Measurements from ENCODE around the gene F13A1. TPM values are rescaled to one million over a fixed set of nuclear protein-coding genes. Genes with fewer than 3 reads are reported as not detected.

F13A1 gene
- total and polyA plus RNA-seq, 3 experiments from 2014 or later: 0.16 to 0.51 (median 0.42) TPM

DNA sequence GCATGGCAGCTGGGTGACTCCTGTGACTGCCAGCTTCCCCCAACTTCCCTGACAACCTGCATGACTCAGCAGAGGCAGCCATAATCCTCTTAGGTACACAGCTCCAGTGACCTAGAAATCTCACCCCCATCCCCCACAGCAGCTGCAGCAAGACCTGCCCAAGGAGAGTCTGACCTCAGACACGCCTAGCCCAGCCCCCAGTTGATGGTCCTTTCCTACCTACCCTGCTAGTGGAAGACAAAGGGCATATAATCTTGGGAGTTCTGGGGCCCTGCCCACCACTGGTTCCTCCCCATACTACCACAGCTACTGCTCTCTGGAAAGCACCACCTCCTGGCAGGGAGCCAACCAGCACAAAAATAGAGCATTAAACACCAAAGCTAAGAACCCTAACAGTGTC lies 90.2 kb downstream of the F13A1 start:
- H3K4me1 Mint-ChIP-seq: no peaks in the 10 kb centered on the region
- H3K27me3 Mint-ChIP-seq: peaks cover 13 to 27% of the 10 kb centered on the region in 2 donors
- DNase-seq: no peak
- H3K4me3 ChIP-seq (ENCODE audit: low read length): no peak overlapping the region
- ChIA-PET CTCF (no interaction called here), POLR2A (no interaction called here)
- peaks cover 0 to 9% (median 0%) of the 10 kb centered on the region in 5 donors for H3K9me3 Mint-ChIP-seq
- H3K4me3 Mint-ChIP-seq: no peak overlapping the region
- H3K27ac ChIP-seq (ENCODE audit: low read depth, low read length): no peak overlapping the region
- H3K27me3 ChIP-seq (ENCODE audit: insufficient read depth, low read length, poor library complexity, severe bottlenecking): no peaks in the 10 kb centered on the region
- H3K27ac Mint-ChIP-seq: no peak overlapping the region
- H3K36me3 ChIP-seq (ENCODE audit: insufficient read depth, low read length): no peaks in the 10 kb centered on the region
- H3K4me1 ChIP-seq (ENCODE audit: insufficient read depth, low read length): no peaks in the 10 kb centered on the region
- H3K36me3 Mint-ChIP-seq: no peaks in the 10 kb centered on the region
- no peaks in the 10 kb centered on the region for H3K9me3 ChIP-seq (ENCODE audit: low read length)

DNA sequence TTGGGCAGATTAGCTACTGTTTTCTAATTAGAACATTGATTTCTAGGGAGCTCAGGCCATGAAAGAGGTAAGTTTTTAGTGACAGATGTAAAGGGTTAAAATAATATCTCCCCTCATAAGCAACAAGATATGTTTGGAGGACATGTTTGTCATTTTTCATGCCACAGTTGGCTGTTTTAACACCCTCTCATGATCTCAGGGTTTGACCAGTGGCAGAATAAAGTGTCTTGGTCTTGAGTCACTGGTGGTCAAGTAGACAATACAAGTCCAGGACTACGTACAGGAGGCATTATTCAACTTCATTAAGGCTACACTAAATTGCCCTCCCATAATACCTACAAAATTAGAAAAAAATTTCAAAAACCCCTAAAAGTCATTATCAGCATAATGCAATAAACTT lies 92.6 kb downstream of the F13A1 start:
- Mint-ChIP-seq H3K27ac (no peak overlapping the region), H3K36me3 (no peaks in the 10 kb centered on the region), H3K9me3 (peaks cover 0 to 9% (median 0%) of the 10 kb centered on the region in 5 donors), H3K4me3 (no peak overlapping the region), H3K4me1 (no peaks in the 10 kb centered on the region), H3K27me3 (peaks cover 17 to 32% of the 10 kb centered on the region in 2 donors)
- Histone ChIP-seq H3K4me1 (ENCODE audit: insufficient read depth, low read length) (no peaks in the 10 kb centered on the region), H3K27me3 (ENCODE audit: insufficient read depth, low read length, poor library complexity, severe bottlenecking) (no peaks in the 10 kb centered on the region), H3K27ac (ENCODE audit: low read depth, low read length) (no peak overlapping the region), H3K9me3 (ENCODE audit: low read length) (no peaks in the 10 kb centered on the region), H3K4me3 (ENCODE audit: low read length) (no peak overlapping the region), H3K36me3 (ENCODE audit: insufficient read depth, low read length) (no peaks in the 10 kb centered on the region)
- ChIA-PET POLR2A (no interaction called here), CTCF (no interaction called here)
- DNase-seq: no peak

DNA sequence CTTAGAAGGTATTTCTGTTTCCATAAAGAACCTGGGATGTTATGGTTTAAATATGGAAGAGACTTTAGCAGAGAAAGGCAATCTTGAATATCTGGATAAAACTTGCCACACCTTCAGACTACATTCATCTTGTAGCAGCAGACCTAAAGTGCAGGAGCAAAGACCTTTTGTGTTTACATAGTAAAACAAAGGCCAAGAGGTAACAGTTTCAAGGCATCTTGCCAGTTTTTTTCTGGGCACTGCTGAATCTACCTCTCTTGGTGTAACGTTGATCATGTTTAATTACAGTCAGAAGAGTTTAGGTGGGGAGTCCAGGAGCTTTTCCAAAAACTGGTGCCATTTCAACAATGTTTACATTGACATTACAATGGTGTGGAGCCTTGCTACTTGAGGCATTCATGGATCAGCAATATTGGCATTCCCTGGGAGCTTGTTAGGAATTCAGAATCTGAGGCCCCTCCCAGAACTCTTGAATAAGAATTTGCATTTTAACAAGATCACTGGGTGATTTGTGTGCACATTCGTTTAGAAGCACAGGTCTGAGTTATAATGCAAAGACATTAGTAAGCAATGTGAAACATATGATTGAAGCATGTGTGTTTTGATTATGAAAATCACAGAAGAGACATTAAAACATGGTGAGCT lies 94.5 kb downstream of the F13A1 start:
- ChIA-PET POLR2A (no interaction called here), CTCF (no interaction called here)
- peaks cover 18 to 29% of the 10 kb centered on the region in 2 donors for H3K27me3 Mint-ChIP-seq
- H3K27me3 ChIP-seq (ENCODE audit: insufficient read depth, low read length, poor library complexity, severe bottlenecking): no peaks in the 10 kb centered on the region
- peaks cover 0 to 2% (median 0%) of the 10 kb centered on the region in 5 donors for H3K9me3 Mint-ChIP-seq
- no peak for DNase-seq
- no peaks in the 10 kb centered on the region for H3K36me3 ChIP-seq (ENCODE audit: insufficient read depth, low read length)
- no peaks in the 10 kb centered on the region for H3K9me3 ChIP-seq (ENCODE audit: low read length)
- H3K4me3 ChIP-seq (ENCODE audit: low read length): no peak overlapping the region
- H3K4me1 ChIP-seq (ENCODE audit: insufficient read depth, low read length): no peaks in the 10 kb centered on the region
- H3K27ac ChIP-seq (ENCODE audit: low read depth, low read length): no peak overlapping the region
- no peak overlapping the region for H3K27ac Mint-ChIP-seq
- H3K4me1 Mint-ChIP-seq: no peaks in the 10 kb centered on the region
- H3K36me3 Mint-ChIP-seq: no peaks in the 10 kb centered on the region
- no peak overlapping the region for H3K4me3 Mint-ChIP-seq

DNA sequence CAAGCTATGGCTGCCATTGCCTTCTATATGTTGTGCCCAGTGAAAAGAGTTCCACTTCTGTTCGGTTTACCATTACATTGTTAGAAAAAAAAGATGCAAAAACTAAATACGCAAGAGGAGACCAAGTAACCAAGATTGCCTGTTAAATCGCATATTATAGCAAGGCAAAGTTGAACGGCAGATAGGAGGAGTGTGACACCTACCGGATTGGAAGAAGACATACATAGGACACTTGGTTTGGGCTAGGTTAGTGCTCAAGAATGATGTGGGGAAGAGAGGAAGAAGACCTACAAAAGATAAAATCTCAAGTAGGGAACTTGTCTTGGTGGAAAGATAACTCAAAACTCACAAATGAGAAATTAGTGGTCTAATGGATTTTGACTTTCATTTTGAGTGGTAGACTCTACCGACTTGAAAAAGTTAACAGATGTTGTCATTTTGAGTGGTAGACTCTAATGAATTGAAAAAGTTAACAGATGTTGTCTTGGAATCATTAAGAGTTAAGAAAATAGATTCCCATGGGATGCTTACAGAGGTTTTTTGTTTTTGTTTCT lies 95.5 kb downstream of the F13A1 start:
- Histone ChIP-seq H3K36me3 (ENCODE audit: insufficient read depth, low read length) (no peaks in the 10 kb centered on the region), H3K9me3 (ENCODE audit: low read length) (no peaks in the 10 kb centered on the region), H3K4me3 (ENCODE audit: low read length) (no peak overlapping the region), H3K4me1 (ENCODE audit: insufficient read depth, low read length) (no peaks in the 10 kb centered on the region), H3K27me3 (ENCODE audit: insufficient read depth, low read length, poor library complexity, severe bottlenecking) (no peaks in the 10 kb centered on the region), H3K27ac (ENCODE audit: low read depth, low read length) (no peak overlapping the region)
- POLR2A ChIA-PET: no interaction called here
- Mint-ChIP-seq H3K27ac (no peak overlapping the region), H3K4me3 (no peak overlapping the region), H3K27me3 (peaks cover 14 to 29% of the 10 kb centered on the region in 2 donors), H3K4me1 (no peaks in the 10 kb centered on the region), H3K36me3 (no peaks in the 10 kb centered on the region), H3K9me3 (no peaks in the 10 kb centered on the region)
- no peak for DNase-seq
- CTCF ChIA-PET: no interaction called here

GRCh38 chr6:6221787-6222535 lies 98.5 kb downstream of the F13A1 start:
- Histone ChIP-seq H3K9me3 (ENCODE audit: low read length) (no peaks in the 10 kb centered on the region), H3K27ac (ENCODE audit: low read depth, low read length) (no peak overlapping the region), H3K4me1 (ENCODE audit: insufficient read depth, low read length) (no peaks in the 10 kb centered on the region), H3K36me3 (ENCODE audit: insufficient read depth, low read length) (no peaks in the 10 kb centered on the region), H3K27me3 (ENCODE audit: insufficient read depth, low read length, poor library complexity, severe bottlenecking) (no peaks in the 10 kb centered on the region), H3K4me3 (ENCODE audit: low read length) (no peak overlapping the region)
- H3K36me3 Mint-ChIP-seq: no peaks in the 10 kb centered on the region
- peaks cover 11 to 14% of the 10 kb centered on the region in 2 donors for H3K27me3 Mint-ChIP-seq
- ChIA-PET CTCF (no interaction called here), POLR2A (no interaction called here)
- no peak for DNase-seq
- no peak overlapping the region for H3K4me3 Mint-ChIP-seq
- no peaks in the 10 kb centered on the region for H3K4me1 Mint-ChIP-seq
- peaks cover 0 to 2% (median 0%) of the 10 kb centered on the region in 5 donors for H3K9me3 Mint-ChIP-seq
- H3K27ac Mint-ChIP-seq: no peak overlapping the region

DNA sequence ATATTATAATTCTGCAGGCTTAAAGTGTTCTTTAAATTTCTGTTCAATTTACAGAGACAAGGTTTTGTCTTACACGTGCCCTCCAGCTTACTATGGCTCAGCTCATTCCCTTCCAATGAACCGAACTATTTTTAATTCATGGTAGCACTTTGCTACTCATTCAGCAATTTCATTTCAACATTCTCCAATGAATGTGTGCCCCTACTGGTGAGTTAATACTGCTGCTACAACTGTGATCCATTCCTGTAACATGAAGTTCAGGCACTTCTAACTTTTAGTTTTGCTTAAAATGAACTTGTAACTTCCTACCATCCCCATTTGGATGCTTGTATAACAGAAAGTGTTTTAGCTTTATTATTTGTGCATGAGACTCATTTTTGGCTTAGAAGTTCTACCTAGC lies 99.7 kb downstream of the F13A1 start:
- Mint-ChIP-seq H3K27ac (no peak overlapping the region), H3K4me1 (no peaks in the 10 kb centered on the region), H3K9me3 (peaks cover 0 to 2% (median 0%) of the 10 kb centered on the region in 5 donors), H3K36me3 (no peaks in the 10 kb centered on the region), H3K27me3 (peaks cover 9 to 10% of the 10 kb centered on the region in 2 donors), H3K4me3 (no peak overlapping the region)
- Histone ChIP-seq H3K27ac (ENCODE audit: low read depth, low read length) (no peak overlapping the region), H3K4me3 (ENCODE audit: low read length) (no peak overlapping the region), H3K4me1 (ENCODE audit: insufficient read depth, low read length) (no peaks in the 10 kb centered on the region), H3K36me3 (ENCODE audit: insufficient read depth, low read length) (no peaks in the 10 kb centered on the region), H3K9me3 (ENCODE audit: low read length) (no peaks in the 10 kb centered on the region), H3K27me3 (ENCODE audit: insufficient read depth, low read length, poor library complexity, severe bottlenecking) (no peaks in the 10 kb centered on the region)
- ChIA-PET CTCF (no interaction called here), POLR2A (no interaction called here)
- no peak for DNase-seq

DNA sequence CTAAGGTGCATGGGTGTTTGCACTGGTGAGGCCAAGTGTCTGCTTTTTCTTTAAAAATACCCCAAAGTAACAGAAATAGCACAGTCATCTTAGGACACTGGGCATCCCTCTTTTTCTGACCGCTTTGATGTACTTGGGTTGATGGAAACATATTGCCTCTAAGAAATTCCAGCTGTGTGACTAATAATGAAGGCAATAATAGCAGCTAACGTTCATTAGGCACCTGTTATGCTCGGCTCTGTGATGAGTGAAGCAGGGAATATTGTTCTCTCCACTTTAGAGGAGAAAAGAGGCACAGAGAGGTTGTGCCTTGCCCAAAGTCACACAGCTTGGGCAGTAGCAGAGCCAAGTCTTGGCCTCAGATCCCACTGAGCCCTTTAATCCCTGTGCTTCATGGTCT lies 100.7 kb downstream of the F13A1 start:
- Histone ChIP-seq H3K27ac (ENCODE audit: low read depth, low read length) (no peak overlapping the region), H3K4me1 (ENCODE audit: insufficient read depth, low read length) (no peaks in the 10 kb centered on the region), H3K36me3 (ENCODE audit: insufficient read depth, low read length) (no peaks in the 10 kb centered on the region), H3K9me3 (ENCODE audit: low read length) (no peaks in the 10 kb centered on the region), H3K4me3 (ENCODE audit: low read length) (no peak overlapping the region), H3K27me3 (ENCODE audit: insufficient read depth, low read length, poor library complexity, severe bottlenecking) (no peaks in the 10 kb centered on the region)
- Mint-ChIP-seq H3K27ac (no peak overlapping the region), H3K9me3 (peaks cover 0 to 2% (median 0%) of the 10 kb centered on the region in 5 donors), H3K4me3 (peak overlapping the region in 1 of 7 donors; percentile 8), H3K4me1 (no peaks in the 10 kb centered on the region), H3K36me3 (no peaks in the 10 kb centered on the region), H3K27me3 (peaks cover 6 to 10% of the 10 kb centered on the region in 2 donors)
- POLR2A ChIA-PET: no interaction called here
- DNase-seq: no peak
- CTCF ChIA-PET: no interaction called here

DNA sequence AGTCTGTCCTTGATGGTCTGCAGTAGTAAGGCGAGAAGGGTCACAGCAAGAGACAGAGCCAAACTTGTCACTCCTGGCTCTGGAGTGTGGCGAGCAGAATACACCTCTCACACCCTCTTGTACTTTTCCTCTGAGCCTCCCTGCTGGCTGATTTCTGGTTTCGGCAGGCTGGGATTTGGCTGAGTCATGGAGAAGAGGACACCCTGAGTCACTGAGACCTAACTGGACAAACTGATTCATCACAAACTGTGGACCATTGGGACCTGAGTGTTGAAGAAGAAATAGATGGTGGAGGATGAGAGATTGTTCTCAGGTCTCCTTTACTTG lies 101.7 kb downstream of the F13A1 start:
- DNase-seq: no peak
- Mint-ChIP-seq H3K27ac (no peak overlapping the region), H3K36me3 (no peaks in the 10 kb centered on the region), H3K27me3 (peaks cover 4 to 10% of the 10 kb centered on the region in 2 donors), H3K4me3 (no peak overlapping the region), H3K4me1 (no peaks in the 10 kb centered on the region), H3K9me3 (peaks cover 0 to 2% (median 0%) of the 10 kb centered on the region in 5 donors)
- H3K4me1 ChIP-seq (ENCODE audit: insufficient read depth, low read length): no peaks in the 10 kb centered on the region
- ChIA-PET CTCF (no interaction called here), POLR2A (no interaction called here)
- no peak overlapping the region for H3K4me3 ChIP-seq (ENCODE audit: low read length)
- no peaks in the 10 kb centered on the region for H3K36me3 ChIP-seq (ENCODE audit: insufficient read depth, low read length)
- no peak overlapping the region for H3K27ac ChIP-seq (ENCODE audit: low read depth, low read length)
- no peaks in the 10 kb centered on the region for H3K9me3 ChIP-seq (ENCODE audit: low read length)
- no peaks in the 10 kb centered on the region for H3K27me3 ChIP-seq (ENCODE audit: insufficient read depth, low read length, poor library complexity, severe bottlenecking)
